ENCODE data around the gene CACNA1H. TPM values are rescaled to one million over a fixed set of nuclear protein-coding genes. Genes with fewer than 3 reads are reported as not detected.

The CACNA1H gene
- total RNA-seq, 1 experiment from 2014 or later: 19.7 TPM

DNA sequence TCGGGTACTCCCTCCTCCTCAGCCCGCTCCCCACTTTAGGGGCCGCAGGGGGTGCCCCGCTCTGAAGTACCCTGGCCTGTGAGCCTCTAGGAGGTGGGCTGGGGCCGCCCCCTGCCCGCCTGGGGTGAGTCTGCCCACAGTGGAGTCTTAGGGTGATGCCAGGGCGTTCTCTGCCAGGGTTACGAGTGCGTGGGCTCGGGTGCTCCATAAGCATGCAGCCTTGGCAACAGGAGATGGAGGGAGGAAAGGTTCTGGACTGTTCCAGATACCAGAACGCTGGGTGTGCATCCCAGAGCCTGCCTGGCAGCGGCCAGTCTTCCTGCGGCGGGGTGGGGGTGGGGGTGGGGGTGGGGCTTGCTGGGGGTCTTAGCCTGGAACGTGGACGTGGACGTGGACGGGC is 15.9 kb downstream of the CACNA1H start:
- Histone ChIP-seq H3K4me3 (ENCODE audit: low read depth, low read length, poor library complexity, severe bottlenecking) (no peak overlapping the region), H3K27me3 (replicated peaks; ENCODE audit: insufficient read depth, low read depth, low read length, poor library complexity) (no peaks in the 10 kb centered on the region), H3K4me1 (ENCODE audit: insufficient read depth, low read length, poor library complexity, severe bottlenecking) (peaks cover 71% of the 10 kb centered on the region), H3K9me3 (ENCODE audit: low read depth, low read length, poor library complexity, severe bottlenecking) (no peaks in the 10 kb centered on the region), H3K27ac (ENCODE audit: low read depth, low read length, poor library complexity, severe bottlenecking) (no peak overlapping the region), H3K36me3 (ENCODE audit: insufficient read depth, low read length, poor library complexity, severe bottlenecking) (no peaks in the 10 kb centered on the region)
- CTCF ChIA-PET: no interaction called here
- POLR2A ChIA-PET (ENCODE audit: low non-redundant PET): interaction anchor here (0.6 kb wide), 1 partner anchor 10 kb away, joined by 9 read pairs; no protein-coding TSS in a partner anchor
- BruUV-seq (replicated peaks): no TSS peak
- no peak for DNase-seq (ENCODE audit: low spot score)
- intact Hi-C loops (cut with micrococcal nuclease; ENCODE audit: unreplicated experiment): no loop called here
- TF ChIP-seq, protein P1, sequence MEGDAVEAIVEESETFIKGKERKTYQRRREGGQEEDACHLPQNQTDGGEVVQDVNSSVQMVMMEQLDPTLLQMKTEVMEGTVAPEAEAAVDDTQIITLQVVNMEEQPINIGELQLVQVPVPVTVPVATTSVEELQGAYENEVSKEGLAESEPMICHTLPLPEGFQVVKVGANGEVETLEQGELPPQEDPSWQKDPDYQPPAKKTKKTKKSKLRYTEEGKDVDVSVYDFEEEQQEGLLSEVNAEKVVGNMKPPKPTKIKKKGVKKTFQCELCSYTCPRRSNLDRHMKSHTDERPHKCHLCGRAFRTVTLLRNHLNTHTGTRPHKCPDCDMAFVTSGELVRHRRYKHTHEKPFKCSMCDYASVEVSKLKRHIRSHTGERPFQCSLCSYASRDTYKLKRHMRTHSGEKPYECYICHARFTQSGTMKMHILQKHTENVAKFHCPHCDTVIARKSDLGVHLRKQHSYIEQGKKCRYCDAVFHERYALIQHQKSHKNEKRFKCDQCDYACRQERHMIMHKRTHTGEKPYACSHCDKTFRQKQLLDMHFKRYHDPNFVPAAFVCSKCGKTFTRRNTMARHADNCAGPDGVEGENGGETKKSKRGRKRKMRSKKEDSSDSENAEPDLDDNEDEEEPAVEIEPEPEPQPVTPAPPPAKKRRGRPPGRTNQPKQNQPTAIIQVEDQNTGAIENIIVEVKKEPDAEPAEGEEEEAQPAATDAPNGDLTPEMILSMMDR (conservative IDR thresholded peaks at IDR 0.05; ENCODE audit: low read depth, low read length): no peak
- no peak for TF ChIP-seq EZH2 (IDR thresholded peaks at IDR 0.05; ENCODE audit: borderline replicate concordance, low read depth, low read length, poor library complexity, severe bottlenecking)

DNA sequence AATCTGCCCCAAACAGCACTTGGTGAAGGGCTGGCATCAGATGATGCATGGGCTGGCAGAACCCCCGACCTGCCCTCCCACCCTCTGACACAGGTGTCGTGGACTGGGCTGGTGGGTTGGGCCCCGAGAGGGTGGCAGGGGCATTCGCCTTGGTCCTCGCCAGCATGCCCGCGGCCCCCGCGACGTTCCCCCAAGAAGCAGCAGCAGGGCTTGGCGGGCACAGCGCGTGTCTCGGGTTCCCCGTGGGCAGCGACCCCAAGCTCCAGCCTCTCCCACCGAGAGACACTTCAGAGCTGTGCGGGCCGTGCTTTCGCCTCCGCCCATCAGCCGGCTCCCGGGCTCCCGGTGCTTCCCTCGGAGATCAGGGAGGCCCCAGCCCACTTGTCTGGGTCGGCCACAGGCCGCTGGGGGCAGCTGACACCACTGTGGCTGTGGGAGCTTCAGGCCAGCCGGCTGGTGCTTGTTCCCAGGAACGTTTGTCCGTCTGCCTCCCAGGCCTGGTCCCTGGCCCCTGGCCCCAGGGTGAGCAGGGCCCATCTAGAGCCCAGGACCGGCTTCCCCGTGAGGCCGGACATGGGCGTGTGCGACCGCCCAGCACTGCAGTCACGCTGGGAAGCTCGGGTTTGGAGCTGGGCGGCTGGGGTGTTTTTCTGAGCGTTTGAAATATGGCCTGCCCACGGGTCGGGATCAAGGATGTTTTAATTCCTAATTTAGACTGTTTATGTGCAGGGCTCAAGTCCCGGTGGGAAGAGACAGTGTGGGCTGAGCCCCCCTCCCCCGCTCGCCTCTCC is 16.6 kb downstream of the CACNA1H start:
- H3K27me3 ChIP-seq (replicated peaks; ENCODE audit: insufficient read depth, low read depth, low read length, poor library complexity): no peaks in the 10 kb centered on the region
- intact Hi-C loops (cut with micrococcal nuclease; ENCODE audit: unreplicated experiment): no loop called here

DNA sequence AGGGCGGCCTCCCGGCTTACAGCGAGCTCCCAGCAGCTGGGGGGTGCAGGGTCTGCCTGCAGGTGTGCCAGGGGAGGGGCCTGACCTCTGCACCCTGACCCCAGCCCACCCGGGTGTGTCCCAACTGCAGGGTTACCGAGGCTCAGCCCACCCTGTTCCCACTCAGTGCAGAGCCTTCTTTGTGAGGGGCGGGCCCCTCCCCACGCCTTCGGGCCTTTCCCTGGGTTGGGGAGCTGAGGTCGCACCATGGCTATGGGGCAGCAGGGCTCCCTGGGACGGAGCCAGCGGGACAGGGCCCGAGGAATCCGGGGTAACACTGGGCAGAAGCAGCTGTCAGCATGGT is 17.1 kb downstream of the CACNA1H start:
- H3K36me3 ChIP-seq (ENCODE audit: insufficient read depth, low read length, poor library complexity, severe bottlenecking): no peaks in the 10 kb centered on the region
- intact Hi-C loops (cut with micrococcal nuclease; ENCODE audit: unreplicated experiment): no loop called here
- H3K27ac ChIP-seq (ENCODE audit: low read depth, low read length, poor library complexity, severe bottlenecking): no peak overlapping the region
- DNase-seq (ENCODE audit: low spot score): no peak
- ChIA-PET POLR2A (ENCODE audit: low non-redundant PET) (no interaction called here), CTCF (no interaction called here)
- no peak overlapping the region for H3K4me3 ChIP-seq (ENCODE audit: low read depth, low read length, poor library complexity, severe bottlenecking)
- no peaks in the 10 kb centered on the region for H3K27me3 ChIP-seq (replicated peaks; ENCODE audit: insufficient read depth, low read depth, low read length, poor library complexity)
- no TSS peak for BruUV-seq (replicated peaks)
- peaks cover 75% of the 10 kb centered on the region for H3K4me1 ChIP-seq (ENCODE audit: insufficient read depth, low read length, poor library complexity, severe bottlenecking)
- TF ChIP-seq EZH2 (IDR thresholded peaks at IDR 0.05; ENCODE audit: borderline replicate concordance, low read depth, low read length, poor library complexity, severe bottlenecking): no peak
- TF ChIP-seq, protein P1 (conservative IDR thresholded peaks at IDR 0.05; ENCODE audit: low read depth, low read length): no peak
- no peaks in the 10 kb centered on the region for H3K9me3 ChIP-seq (ENCODE audit: low read depth, low read length, poor library complexity, severe bottlenecking)

More for the DNA sequence above, 16.6 kb downstream of the CACNA1H start:
- CTCF ChIA-PET: no interaction called here
- H3K36me3 ChIP-seq (ENCODE audit: insufficient read depth, low read length, poor library complexity, severe bottlenecking): no peaks in the 10 kb centered on the region
- no peak overlapping the region for H3K4me3 ChIP-seq (ENCODE audit: low read depth, low read length, poor library complexity, severe bottlenecking)
- POLR2A ChIA-PET (ENCODE audit: low non-redundant PET): no interaction called here
- no peak for DNase-seq (ENCODE audit: low spot score)
- H3K27ac ChIP-seq (ENCODE audit: low read depth, low read length, poor library complexity, severe bottlenecking): no peak overlapping the region
- no peaks in the 10 kb centered on the region for H3K9me3 ChIP-seq (ENCODE audit: low read depth, low read length, poor library complexity, severe bottlenecking)
- H3K4me1 ChIP-seq (ENCODE audit: insufficient read depth, low read length, poor library complexity, severe bottlenecking): peaks cover 74% of the 10 kb centered on the region
- TF ChIP-seq EZH2 (IDR thresholded peaks at IDR 0.05; ENCODE audit: borderline replicate concordance, low read depth, low read length, poor library complexity, severe bottlenecking): no peak
- TF ChIP-seq, protein P1 (conservative IDR thresholded peaks at IDR 0.05; ENCODE audit: low read depth, low read length): no peak
- BruUV-seq (replicated peaks): no TSS peak

Measured in A673 (cell line).